ENCODE measurements around the gene KCNK18. TPM values are rescaled to one million over a fixed set of nuclear protein-coding genes. Genes with fewer than 3 reads are reported as not detected.

The KCNK18 gene
- total RNA-seq, 4 donors from 2014 or later = not detected

DNA sequence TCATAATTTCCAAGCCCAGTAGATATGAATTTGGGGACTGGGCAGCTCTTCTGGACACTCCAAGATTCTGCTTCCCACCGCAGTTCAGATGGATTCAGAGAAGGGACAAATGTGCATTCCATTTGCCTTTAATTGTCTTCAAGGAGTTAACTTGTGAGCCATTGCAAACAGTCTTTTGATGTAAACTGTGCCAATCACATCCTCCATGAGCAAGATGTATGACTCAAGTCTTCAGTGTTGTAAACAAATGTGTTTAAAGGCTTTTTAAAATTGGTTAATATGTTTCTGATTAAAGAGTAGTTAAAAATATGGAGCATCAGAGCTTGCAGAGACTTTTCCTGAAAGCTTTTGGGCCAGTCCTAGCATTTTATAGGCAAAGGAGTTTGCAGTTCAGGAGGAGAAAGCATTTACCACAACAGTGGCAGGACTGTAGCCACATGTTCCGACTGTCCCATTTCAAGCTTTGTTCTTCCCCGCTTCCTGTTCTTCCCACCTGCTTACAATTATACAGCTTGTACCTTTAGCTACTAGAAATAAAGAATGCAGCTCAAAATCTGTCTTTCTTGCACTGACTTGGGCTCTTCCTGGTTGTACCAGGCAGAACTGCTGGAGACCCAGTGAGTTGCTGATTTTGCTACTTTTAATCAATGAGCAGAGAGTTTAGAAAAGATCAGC lies 49.8 kb downstream of the KCNK18 start:
- no peaks in the 10 kb centered on the region for H3K4me1 ChIP-seq
- WGBS = 67% methylated on average over 3 of the region's 3 CpGs
- no peaks in the 10 kb centered on the region for H3K9me3 ChIP-seq
- H3K27me3 ChIP-seq = peaks cover 0 to 47% (median 0%) of the 10 kb centered on the region in 4 donors
- no peak for DNase-seq (ENCODE audit: extremely low spot score)
- no peak overlapping the region for H3K27ac ChIP-seq (replicated peaks in 1 of 4)
- H3K4me3 ChIP-seq = no peak overlapping the region
- TF ChIP-seq POLR2AphosphoS5 (IDR thresholded peaks at IDR 0.05) = no peak
- TF ChIP-seq POLR2A (IDR thresholded peaks at IDR 0.05; ENCODE audit: low read depth) = no peak
- TF ChIP-seq, protein P1, sequence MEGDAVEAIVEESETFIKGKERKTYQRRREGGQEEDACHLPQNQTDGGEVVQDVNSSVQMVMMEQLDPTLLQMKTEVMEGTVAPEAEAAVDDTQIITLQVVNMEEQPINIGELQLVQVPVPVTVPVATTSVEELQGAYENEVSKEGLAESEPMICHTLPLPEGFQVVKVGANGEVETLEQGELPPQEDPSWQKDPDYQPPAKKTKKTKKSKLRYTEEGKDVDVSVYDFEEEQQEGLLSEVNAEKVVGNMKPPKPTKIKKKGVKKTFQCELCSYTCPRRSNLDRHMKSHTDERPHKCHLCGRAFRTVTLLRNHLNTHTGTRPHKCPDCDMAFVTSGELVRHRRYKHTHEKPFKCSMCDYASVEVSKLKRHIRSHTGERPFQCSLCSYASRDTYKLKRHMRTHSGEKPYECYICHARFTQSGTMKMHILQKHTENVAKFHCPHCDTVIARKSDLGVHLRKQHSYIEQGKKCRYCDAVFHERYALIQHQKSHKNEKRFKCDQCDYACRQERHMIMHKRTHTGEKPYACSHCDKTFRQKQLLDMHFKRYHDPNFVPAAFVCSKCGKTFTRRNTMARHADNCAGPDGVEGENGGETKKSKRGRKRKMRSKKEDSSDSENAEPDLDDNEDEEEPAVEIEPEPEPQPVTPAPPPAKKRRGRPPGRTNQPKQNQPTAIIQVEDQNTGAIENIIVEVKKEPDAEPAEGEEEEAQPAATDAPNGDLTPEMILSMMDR (IDR thresholded peaks at IDR 0.05) = no peak
- TF ChIP-seq EP300 (IDR thresholded peaks at IDR 0.05) = no peak
- no peaks in the 10 kb centered on the region for H3K36me3 ChIP-seq
- intact Hi-C loops (cut with DNase I) = no loop called here

DNA sequence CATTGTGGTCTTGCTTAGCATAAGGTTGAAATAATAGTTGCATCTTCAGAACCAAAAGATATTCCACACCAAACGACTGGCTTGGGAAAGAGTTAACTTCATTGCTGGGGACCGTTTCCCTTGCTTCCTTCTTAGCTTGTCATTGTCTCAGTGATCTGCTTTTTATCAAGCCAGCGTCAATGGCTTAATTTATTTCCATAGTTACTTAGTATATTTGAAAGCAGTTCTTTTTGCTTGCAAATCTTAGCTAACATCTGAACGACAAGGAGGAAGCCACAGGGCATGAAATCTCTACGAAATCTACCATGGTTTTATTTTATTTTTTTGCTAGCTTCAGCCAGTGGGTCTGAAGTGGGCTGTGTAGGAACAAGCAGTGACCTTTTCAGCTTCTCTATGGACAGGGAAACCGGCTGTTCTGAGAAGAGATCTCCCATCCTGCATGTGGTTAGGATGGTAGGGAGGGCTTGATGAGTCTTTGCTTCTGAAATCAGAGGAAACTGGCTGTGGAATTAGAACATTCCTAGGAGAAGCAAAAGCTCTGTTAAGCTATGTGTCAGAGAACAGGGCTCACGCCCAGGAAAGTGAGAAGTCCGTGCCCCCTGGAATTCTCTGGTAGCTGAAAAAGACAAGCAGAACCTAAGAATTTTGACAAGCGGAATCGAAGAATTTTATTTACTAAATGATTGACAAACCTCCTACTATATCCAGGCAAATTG lies 51.6 kb downstream of the KCNK18 start:
- Histone ChIP-seq H3K9me3 (no peaks in the 10 kb centered on the region), H3K4me1 (no peaks in the 10 kb centered on the region), H3K27me3 (peaks cover 0 to 36% (median 0%) of the 10 kb centered on the region in 4 donors), H3K27ac (replicated peaks in 1 of 4) (no peak overlapping the region), H3K36me3 (no peaks in the 10 kb centered on the region), H3K4me3 (no peak overlapping the region)
- intact Hi-C loops (cut with DNase I) = no loop called here
- WGBS = 34% methylated on average over 10 of the region's 10 CpGs
- TF ChIP-seq EP300 (IDR thresholded peaks at IDR 0.05) (no peak), POLR2AphosphoS5 (IDR thresholded peaks at IDR 0.05) (no peak), POLR2A (IDR thresholded peaks at IDR 0.05; ENCODE audit: low read depth) (no peak)
- TF ChIP-seq, protein P1 (IDR thresholded peaks at IDR 0.05) = no peak
- no peak for DNase-seq (ENCODE audit: extremely low spot score)

DNA sequence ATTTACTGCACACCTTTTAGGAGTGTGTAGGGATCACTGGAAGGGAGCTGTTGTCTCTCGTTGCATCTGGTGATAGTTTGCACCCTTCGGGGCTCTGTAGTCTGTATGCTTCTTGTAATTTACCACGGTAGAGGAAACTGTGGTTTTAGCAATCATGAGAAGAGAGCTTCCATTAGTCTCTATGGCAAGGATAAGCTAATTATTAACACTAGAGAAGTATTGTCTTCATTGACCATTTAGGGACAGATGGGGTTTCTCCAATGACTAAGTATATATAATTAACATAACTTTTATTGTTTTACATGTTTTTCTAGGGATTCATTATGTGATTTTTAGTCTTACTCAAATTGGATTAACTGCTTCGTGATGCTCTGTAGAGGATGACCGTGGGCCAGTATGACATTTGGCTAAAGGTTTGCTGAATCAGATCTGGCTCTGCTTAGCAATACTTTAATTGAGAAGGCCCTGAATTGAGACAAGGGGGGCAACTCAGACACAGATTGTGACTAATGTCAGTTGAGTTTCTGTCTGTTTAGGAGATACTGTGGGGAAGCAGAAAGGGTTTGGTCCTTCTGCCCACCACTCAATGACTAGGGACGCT lies 52.3 kb downstream of the KCNK18 start:
- Histone ChIP-seq H3K36me3 (no peaks in the 10 kb centered on the region), H3K27me3 (peaks cover 0 to 31% (median 0%) of the 10 kb centered on the region in 4 donors), H3K4me3 (no peak overlapping the region), H3K4me1 (no peaks in the 10 kb centered on the region), H3K9me3 (no peaks in the 10 kb centered on the region), H3K27ac (replicated peaks in 1 of 4) (no peak overlapping the region)
- no peak for DNase-seq (ENCODE audit: extremely low spot score)
- 77% methylated on average over 6 of the region's 6 CpGs for WGBS
- TF ChIP-seq POLR2A (IDR thresholded peaks at IDR 0.05; ENCODE audit: low read depth) = no peak
- TF ChIP-seq POLR2AphosphoS5 (IDR thresholded peaks at IDR 0.05) = no peak
- TF ChIP-seq, protein P1 (IDR thresholded peaks at IDR 0.05) = no peak
- no peak for TF ChIP-seq EP300 (IDR thresholded peaks at IDR 0.05)
- intact Hi-C loops (cut with DNase I) = no loop called here

DNA sequence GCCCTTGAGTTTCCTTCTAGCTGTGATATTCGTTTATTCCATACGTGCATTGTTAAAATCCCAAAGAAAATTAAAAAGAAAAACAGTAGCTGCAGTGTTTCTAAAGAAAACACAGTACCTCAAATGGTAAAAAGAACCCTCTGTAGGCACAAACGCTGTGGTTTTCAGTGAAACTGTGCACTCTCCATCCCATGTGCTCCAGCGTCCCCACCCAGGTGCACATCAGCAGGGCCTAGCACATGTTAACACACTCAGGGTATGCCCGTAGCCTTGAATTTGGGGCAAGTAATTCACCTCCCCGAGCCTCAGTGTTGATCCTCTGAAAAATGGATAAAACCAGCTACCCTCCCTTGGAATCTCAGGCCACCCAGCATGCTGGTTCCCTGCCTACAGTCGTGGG lies 53.1 kb downstream of the KCNK18 start:
- Histone ChIP-seq H3K4me3 (no peak overlapping the region), H3K9me3 (no peaks in the 10 kb centered on the region), H3K27me3 (peaks cover 0 to 23% (median 0%) of the 10 kb centered on the region in 4 donors), H3K36me3 (no peaks in the 10 kb centered on the region), H3K4me1 (no peaks in the 10 kb centered on the region), H3K27ac (replicated peaks in 1 of 4) (no peak overlapping the region)
- no peak for DNase-seq (ENCODE audit: extremely low spot score)
- TF ChIP-seq POLR2AphosphoS5 (IDR thresholded peaks at IDR 0.05) (no peak), EP300 (IDR thresholded peaks at IDR 0.05) (no peak), POLR2A (IDR thresholded peaks at IDR 0.05; ENCODE audit: low read depth) (no peak)
- TF ChIP-seq, protein P1 (IDR thresholded peaks at IDR 0.05) = no peak
- 49% methylated on average over 7 of the region's 7 CpGs for WGBS
- intact Hi-C loops (cut with DNase I) = no loop called here
